MM.1S (cell line): Measurements from ENCODE around the gene HERC2.

Experiments
- EZH2phosphoT487 ChIP-seq: fragments of 300-600 bp; sonication (generic); IDR thresholded peaks from 2 replicates; pipeline ENCODE4 v1.6.1; 2018; ENCODE audit warnings: antibody characterized with exemption, low read length
- TF ChIP-seq, protein P1 (sequence below): fragments of 300-600 bp; sonication (generic); IDR thresholded peaks from 2 replicates; pipeline ENCODE4 v1.5.1; 2016; ENCODE audit warnings: antibody characterized with exemption, low read length, mixed read lengths

DNA sequence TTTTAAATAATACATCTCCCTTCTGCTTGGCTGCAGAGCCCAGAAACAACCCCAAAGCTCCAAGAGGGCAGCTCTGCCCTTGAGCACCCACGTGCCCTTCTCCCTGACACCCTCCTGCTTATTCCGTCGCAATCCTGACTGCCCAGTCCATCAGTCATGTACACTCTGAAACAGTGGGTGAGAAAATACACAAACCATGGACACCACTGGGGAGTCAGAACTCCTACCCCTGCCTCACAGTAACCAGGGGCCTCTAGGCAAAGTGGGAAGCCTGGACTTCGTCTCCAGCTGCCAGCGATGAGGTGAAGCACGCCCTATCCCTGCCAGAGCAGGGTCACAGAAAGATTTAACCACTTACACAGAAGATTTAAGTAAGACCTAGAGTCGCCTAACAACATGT is 40.1 kb downstream of the HERC2 start:
- TF ChIP-seq, protein P1, sequence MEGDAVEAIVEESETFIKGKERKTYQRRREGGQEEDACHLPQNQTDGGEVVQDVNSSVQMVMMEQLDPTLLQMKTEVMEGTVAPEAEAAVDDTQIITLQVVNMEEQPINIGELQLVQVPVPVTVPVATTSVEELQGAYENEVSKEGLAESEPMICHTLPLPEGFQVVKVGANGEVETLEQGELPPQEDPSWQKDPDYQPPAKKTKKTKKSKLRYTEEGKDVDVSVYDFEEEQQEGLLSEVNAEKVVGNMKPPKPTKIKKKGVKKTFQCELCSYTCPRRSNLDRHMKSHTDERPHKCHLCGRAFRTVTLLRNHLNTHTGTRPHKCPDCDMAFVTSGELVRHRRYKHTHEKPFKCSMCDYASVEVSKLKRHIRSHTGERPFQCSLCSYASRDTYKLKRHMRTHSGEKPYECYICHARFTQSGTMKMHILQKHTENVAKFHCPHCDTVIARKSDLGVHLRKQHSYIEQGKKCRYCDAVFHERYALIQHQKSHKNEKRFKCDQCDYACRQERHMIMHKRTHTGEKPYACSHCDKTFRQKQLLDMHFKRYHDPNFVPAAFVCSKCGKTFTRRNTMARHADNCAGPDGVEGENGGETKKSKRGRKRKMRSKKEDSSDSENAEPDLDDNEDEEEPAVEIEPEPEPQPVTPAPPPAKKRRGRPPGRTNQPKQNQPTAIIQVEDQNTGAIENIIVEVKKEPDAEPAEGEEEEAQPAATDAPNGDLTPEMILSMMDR = no peak
- no peak for TF ChIP-seq EZH2phosphoT487
